A549 (cell line): Measurements from ENCODE around the gene TTPAL. TPM values are rescaled to one million over a fixed set of nuclear protein-coding genes. Genes with fewer than 3 reads are reported as not detected.

Experiments
- ATAC-seq, 2 experiments: fragments of 200-7000 bp in 1 of 2; fragments of >200 bp in 1 of 2; cut with Nextera tagmentation in 1 of 2; cut with Tn5 transposase in 1 of 2; 3 replicates each; pipeline versions ENCODE4 v1.8.0 to v1.9.1; 2018 to 2020; ENCODE audit warnings: mild to moderate bottlenecking in 1 of 2, moderate library complexity in 1 of 2
- CTCF ChIA-PET: fragments of 300-600 bp; sonication (Branson Sonifier 250); formaldehyde crosslinking; extraction: SDS; loops from one replicate; lab custom pipeline; 2021; ENCODE audit warnings: antibody characterized with exemption, inconsistent platforms; lab: Yijun Ruan, JAX
- POLR2A ChIA-PET: fragments of 350-600 bp; formaldehyde crosslinking; extraction: SDS; loops from one replicate; lab custom pipeline; 2021; ENCODE audit warnings: antibody characterized with exemption, inconsistent platforms; lab: Yijun Ruan, JAX
- DNase-seq, 2 experiments: peaks; one replicate each; pipeline versions ENCODE4 v3.0.0 to v3.0.0-alpha.2; 2011 to 2016; ENCODE audit warnings: low read depth in 1 of 2, low spot score in 1 of 2
- FAIRE-seq: peaks from 2 replicates; lab custom pipeline; 2011; peaks lifted over from hg19 to GRCh38; lab: Jason Lieb, UNC
- H3K27ac ChIP-seq, 2 experiments: fragments of >200 bp; sonication (Bioruptor Twin); formaldehyde crosslinking; 3 replicates each; pipeline ENCODE4 v1.5.1; 2016 to 2017
- H3K4me1 ChIP-seq: fragments of >200 bp; sonication (Bioruptor Twin); formaldehyde crosslinking; 3 replicates; pipeline ENCODE4 v1.6.1; 2016
- H3K4me2 ChIP-seq: fragments of >200 bp; sonication (Bioruptor Twin); formaldehyde crosslinking; 3 replicates; pipeline ENCODE4 v1.6.1; 2016
- H3K4me3 ChIP-seq: fragments of >200 bp; sonication (Bioruptor Twin); formaldehyde crosslinking; 3 replicates; pipeline ENCODE4 v1.5.1; 2016
- H3K9me3 ChIP-seq: fragments of >200 bp; sonication (Bioruptor Twin); formaldehyde crosslinking; 3 replicates; pipeline ENCODE4 v1.6.1; 2016
- ATOH8 ChIP-seq: fragments of 250-450 bp; sonication (Bioruptor Pico); IDR thresholded peaks from 2 replicates; pipeline ENCODE4 v1.5.0; 2020; ENCODE audit warnings: low read depth, mild to moderate bottlenecking, moderate library complexity
- BCL3 ChIP-seq: fragments of >200 bp; sonication (Bioruptor Twin); formaldehyde crosslinking; IDR thresholded peaks from 3 replicates; pipeline ENCODE4 v1.6.1; 2016
- BHLHE40 ChIP-seq: IDR thresholded peaks from 2 replicates; pipeline ENCODE4 v1.6.1; 2012; ENCODE audit warnings: low read depth, low read length, inconsistent platforms
- CBX8 ChIP-seq: fragments of 200-600 bp; sonication (generic); IDR thresholded peaks from 2 replicates; pipeline ENCODE4 v1.6.1; 2016
- E2F6 ChIP-seq: IDR thresholded peaks from 2 replicates; pipeline ENCODE4 v1.6.1; 2012; ENCODE audit warnings: low read depth, borderline replicate concordance
- EHMT2 ChIP-seq: fragments of 200-600 bp; sonication (generic); IDR thresholded peaks from 2 replicates; pipeline ENCODE4 v1.6.1; 2016; ENCODE audit warnings: antibody characterized with exemption, low read depth, mild to moderate bottlenecking, moderate library complexity
- ESRRA ChIP-seq: fragments of 150-350 bp; IDR thresholded peaks from 2 replicates; pipeline ENCODE4 v1.6.1; 2014; ENCODE audit warnings: mild to moderate bottlenecking, low read length, borderline replicate concordance
- FOSL2 ChIP-seq, 2 experiments: fragments of 450-650 bp in 1 of 2; fragments of >200 bp in 1 of 2; sonication (Bioruptor Twin) in 1 of 2; formaldehyde crosslinking; IDR thresholded peaks; 2 replicates each; pipeline versions ENCODE4 v1.5.0 to v1.6.1; 2016 to 2020; ENCODE audit warnings: mild to moderate bottlenecking in 1 of 2, moderate library complexity in 1 of 2
- GATA3 ChIP-seq: IDR thresholded peaks from 2 replicates; pipeline ENCODE4 v1.6.1; 2012; ENCODE audit warnings: borderline replicate concordance
- HMGXB4 ChIP-seq: fragments of 250-450 bp; sonication (Bioruptor Pico); IDR thresholded peaks from 2 replicates; pipeline ENCODE4 v1.5.0; 2021; ENCODE audit warnings: mild to moderate bottlenecking, moderate library complexity, borderline replicate concordance
- HOXB13 ChIP-seq: fragments of 250-450 bp; sonication (Bioruptor Pico); IDR thresholded peaks from 2 replicates; pipeline ENCODE4 v1.5.0; 2020; ENCODE audit warnings: low read depth, mild to moderate bottlenecking, moderate library complexity
- MAZ ChIP-seq: fragments of 150-350 bp; IDR thresholded peaks from 2 replicates; pipeline ENCODE4 v1.6.1; 2014; ENCODE audit warnings: antibody characterized with exemption, low read depth, low read length, borderline replicate concordance
- NR3C1 ChIP-seq: fragments of >200 bp; sonication (Bioruptor Twin); formaldehyde crosslinking; IDR thresholded peaks from 3 replicates; pipeline ENCODE4 v1.6.1; 2017
- PBX3 ChIP-seq: IDR thresholded peaks from 2 replicates; pipeline ENCODE4 v1.6.1; 2012
- RAD21 ChIP-seq, 2 experiments: fragments of >200 bp in 1 of 2; sonication (Bioruptor Twin) in 1 of 2; formaldehyde crosslinking in 1 of 2; IDR thresholded peaks in 1 of 2; conservative IDR thresholded peaks in 1 of 2; 2 replicates in 1 of 2; 3 replicates in 1 of 2; pipeline ENCODE4 v1.6.1; 2012 to 2018; ENCODE audit warnings: inconsistent platforms in 1 of 2
- REST ChIP-seq: fragments of 200-600 bp; sonication (generic); IDR thresholded peaks from 2 replicates; pipeline ENCODE4 v1.6.1; 2016; ENCODE audit warnings: antibody characterized with exemption, mild to moderate bottlenecking, moderate library complexity
- RNF2 ChIP-seq: fragments of 200-600 bp; sonication (generic); IDR thresholded peaks from 2 replicates; pipeline ENCODE4 v1.6.1; 2016; ENCODE audit warnings: low read depth, mild to moderate bottlenecking, antibody characterized with exemption, moderate library complexity, borderline replicate concordance
- TFCP2L1 ChIP-seq: fragments of 250-450 bp; sonication (Bioruptor Pico); IDR thresholded peaks from 2 replicates; pipeline ENCODE4 v1.5.0; 2021; ENCODE audit warnings: mild to moderate bottlenecking
- USF2 ChIP-seq: fragments of 450-650 bp; IDR thresholded peaks from 2 replicates; pipeline ENCODE4 v1.6.1; 2014; ENCODE audit warnings: antibody characterized with exemption
- ZC3H11A ChIP-seq: fragments of 450-650 bp; IDR thresholded peaks from 2 replicates; pipeline ENCODE4 v1.6.1; 2014; ENCODE audit warnings: antibody characterized with exemption, mild to moderate bottlenecking
- ZSCAN20 ChIP-seq: fragments of 250-450 bp; sonication (Bioruptor Pico); IDR thresholded peaks from 2 replicates; pipeline ENCODE4 v1.8.0; 2022; ENCODE audit warnings: mild to moderate bottlenecking, moderate library complexity
- WGBS: methylation state at CpG from one replicate; pipeline ENCODE4 v1.1.6; 2017; ENCODE audit errors: missing lambda C conversion rate; 5-methylcytosine and 5-hydroxymethylcytosine counted together
- polyA plus RNA-seq, 4 experiments: library from polyadenylated mRNA; depleted of rRNA in 3 of 4; stranded (reverse); fragments of >200 nt; fragmentation: RNase III in 1 of 4; extraction: RNeasy Plus Mini Kit Qiagen cat#74134 plus additional on column Dnase treatment in 1 of 4; gene quantifications; 2 replicates in 3 of 4; 3 replicates in 1 of 4; pipeline ENCODE4 v1.2.3, GENCODE V29; 2011 to 2017

Gene TTPAL
- polyA plus RNA-seq, 2 of the 4 experiments (the other 2 are of a cell fraction), result 9.1 to 9.2 TPM

GRCh38 chr20:44485078-44485829 lies 9.6 kb downstream of the TTPAL start:
- CTCF ChIA-PET, result no interaction called here
- DNase-seq (no peak), FAIRE-seq (no peak)

GRCh38 chr20:44485830-44486198 lies 10.1 kb downstream of the TTPAL start:
- DNase-seq, result no peak
- WGBS, result 81% methylated on average over 2 of the region's 2 CpGs
- no peak for TF ChIP-seq ESRRA
- TF ChIP-seq BHLHE40, result no peak
- no peak for TF ChIP-seq E2F6
- TF ChIP-seq HOXB13, result no peak
- no peak for TF ChIP-seq BCL3
- TF ChIP-seq MAZ, result no peak
- TF ChIP-seq REST, result no peak
- TF ChIP-seq EHMT2, result no peak
- TF ChIP-seq GATA3, result no peak
- no peak for TF ChIP-seq ZC3H11A
- TF ChIP-seq ZSCAN20 (CRISPR knock-in tag), result no peak
- no peak for TF ChIP-seq FOSL2 (IDR thresholded peaks at IDR 0.05)
- TF ChIP-seq FOSL2 (CRISPR knock-in tag; IDR thresholded peaks at IDR 0.05), result no peak
- no peak for TF ChIP-seq TFCP2L1 (CRISPR knock-in tag)
- no peak for TF ChIP-seq CBX8

More at GRCh38 chr20:44485078-44485829, 9.6 kb downstream of the TTPAL start:
- no peak for ATAC-seq
- 87% methylated on average over 7 of the region's 7 CpGs for WGBS
- no peak overlapping the region for H3K4me3 ChIP-seq
- H3K27ac ChIP-seq, result no peak overlapping the region
- H3K9me3 ChIP-seq, result no peaks in the 10 kb centered on the region
- no peaks in the 10 kb centered on the region for H3K4me1 ChIP-seq
- no peak overlapping the region for H3K4me2 ChIP-seq
- POLR2A ChIA-PET, result no interaction called here
- TF ChIP-seq NR3C1, result no peak
- TF ChIP-seq HMGXB4, result no peak
- TF ChIP-seq RAD21 (conservative IDR thresholded peaks at IDR 0.05 in 1 of 2, IDR thresholded peaks at IDR 0.05 in 1 of 2), result no peak
- TF ChIP-seq CBX8, result no peak
- no peak for TF ChIP-seq RNF2
- TF ChIP-seq USF2, result no peak
- no peak for TF ChIP-seq ZSCAN20 (CRISPR knock-in tag)
- TF ChIP-seq ATOH8 (CRISPR knock-in tag), result no peak
- TF ChIP-seq PBX3, result no peak
- TF ChIP-seq ZC3H11A, result no peak

More at GRCh38 chr20:44485830-44486198, 10.1 kb downstream of the TTPAL start:
- no peak for ATAC-seq
- ChIA-PET CTCF (no interaction called here), POLR2A (no interaction called here)
- Histone ChIP-seq H3K9me3 (no peaks in the 10 kb centered on the region), H3K4me3 (no peak overlapping the region), H3K27ac (no peak overlapping the region), H3K4me1 (no peaks in the 10 kb centered on the region), H3K4me2 (no peak overlapping the region)
- no peak for FAIRE-seq
